Activated CD4-positive, alpha-beta T cell treated with anti-CD3 and anti-CD28 coated beads for 36 hours (primary cell): ENCODE data around the gene APP. TPM values are rescaled to one million over a fixed set of nuclear protein-coding genes. Genes with fewer than 3 reads are reported as not detected.

Experiments
- ATAC-seq: fragments of 200-7000 bp; cut with Tn5 transposase; one replicate; pipeline ENCODE4 v1.10.0; 2021; ENCODE audit warnings: mild to moderate bottlenecking, moderate library complexity
- CTCF ChIA-PET: fragments of 350-600 bp; sonication (Branson Sonifier 250); formaldehyde crosslinking; loops from one replicate; lab custom pipeline; 2021; ENCODE audit warnings: antibody characterized with exemption; lab: Charles Lee
- POLR2A ChIA-PET: fragments of 350-600 bp; sonication (Branson Sonifier 250); formaldehyde crosslinking; loops from one replicate; lab custom pipeline; 2021; ENCODE audit warnings: antibody characterized with exemption, inconsistent platforms; lab: Charles Lee
- DNase-seq: peaks from one replicate; pipeline ENCODE4 v3.0.0-alpha.2; 2020
- H3K27ac Mint-ChIP-seq: one replicate; pipeline ENCODE4 v1.8.0; 2021; ENCODE audit warnings: mixed read lengths
- H3K27me3 Mint-ChIP-seq: one replicate; pipeline ENCODE4 v1.8.0; 2021; ENCODE audit warnings: mixed read lengths
- H3K36me3 Mint-ChIP-seq: one replicate; pipeline ENCODE4 v1.8.0; 2021; ENCODE audit warnings: low read depth, mixed read lengths
- H3K4me1 Mint-ChIP-seq: one replicate; pipeline ENCODE4 v1.8.0; 2021; ENCODE audit warnings: mixed read lengths
- H3K4me3 Mint-ChIP-seq: one replicate; pipeline ENCODE4 v1.8.0; 2021; ENCODE audit warnings: mild to moderate bottlenecking, moderate library complexity, mixed read lengths
- H3K9me3 Mint-ChIP-seq: one replicate; pipeline ENCODE4 v1.8.0; 2021; ENCODE audit warnings: low read depth, mixed read lengths
- intact Hi-C, 2 experiments: fragments of 100-400 bp; cut with DNase I in 1 of 2; cut with micrococcal nuclease in 1 of 2; formaldehyde crosslinking; loops; one replicate each; pipeline versions ENCODE4 v1.14.2 to v1.15.1; 2022 to 2024; cut with DNase I, micrococcal nuclease
- total RNA-seq, 2 experiments: library from RNA; stranded (reverse); gene quantifications; one replicate each; pipeline ENCODE4 v1.2.3, GENCODE V29; 2021

The APP gene
- total RNA-seq, 2 experiments from 2014 or later: 59.8 to 71.1 TPM

- ChIA-PET CTCF (interaction anchor here (0.7 kb wide), 1 partner anchor 74 kb away, joined by 3 read pairs; no protein-coding TSS in a partner anchor), POLR2A (no interaction called here)
- Mint-ChIP-seq H3K9me3 (no peaks in the 10 kb centered on the region), H3K27ac (no peak overlapping the region), H3K4me1 (peaks cover 22% of the 10 kb centered on the region), H3K4me3 (no peak overlapping the region), H3K27me3 (no peaks in the 10 kb centered on the region), H3K36me3 (no peaks in the 10 kb centered on the region)
- no peak for DNase-seq
- ATAC-seq: no peak
- intact Hi-C loops: no loop called here
These were observed 109.1 kb downstream of the APP start for GRCh38 chr21:26061437-26061836.

- no peak for DNase-seq
- ChIA-PET CTCF (interaction anchor here (0.7 kb wide), 1 partner anchor 73 kb away, joined by 3 read pairs; no protein-coding TSS in a partner anchor), POLR2A (no interaction called here)
- intact Hi-C loops: no loop called here
- no peaks in the 10 kb centered on the region for H3K27me3 Mint-ChIP-seq
- H3K4me1 Mint-ChIP-seq: peaks cover 16% of the 10 kb centered on the region
- ATAC-seq: no peak
- no peak overlapping the region for H3K4me3 Mint-ChIP-seq
- no peaks in the 10 kb centered on the region for H3K9me3 Mint-ChIP-seq
- no peak overlapping the region for H3K27ac Mint-ChIP-seq
- no peaks in the 10 kb centered on the region for H3K36me3 Mint-ChIP-seq
These were observed 110.0 kb downstream of the APP start for GRCh38 chr21:26060335-26061115.

GRCh38 chr21:26057477-26058170, 112.9 kb downstream of the APP start:
- intact Hi-C loops: no loop called here

GRCh38 chr21:26055841-26056264, 114.7 kb downstream of the APP start:
- DNase-seq: no peak
- ChIA-PET POLR2A (no interaction called here), CTCF (interaction anchor here (1.8 kb wide), 1 partner anchor 14 kb away, joined by 4 read pairs; no protein-coding TSS in a partner anchor)
- no peaks in the 10 kb centered on the region for H3K27me3 Mint-ChIP-seq
- no peak overlapping the region for H3K27ac Mint-ChIP-seq
- no peak for ATAC-seq
- H3K4me1 Mint-ChIP-seq: peaks cover 14% of the 10 kb centered on the region
- peaks cover 6% of the 10 kb centered on the region for H3K36me3 Mint-ChIP-seq
- intact Hi-C loops: no loop called here
- H3K4me3 Mint-ChIP-seq: no peak overlapping the region
- no peaks in the 10 kb centered on the region for H3K9me3 Mint-ChIP-seq

More at GRCh38 chr21:26057477-26058170, 112.9 kb downstream of the APP start:
- CTCF ChIA-PET: no interaction called here
- H3K27ac Mint-ChIP-seq: no peak overlapping the region
- ATAC-seq: no peak
- POLR2A ChIA-PET: no interaction called here
- H3K4me1 Mint-ChIP-seq: peaks cover 15% of the 10 kb centered on the region
- no peaks in the 10 kb centered on the region for H3K9me3 Mint-ChIP-seq
- no peak for DNase-seq
- H3K27me3 Mint-ChIP-seq: no peaks in the 10 kb centered on the region
- no peak overlapping the region for H3K4me3 Mint-ChIP-seq
- no peaks in the 10 kb centered on the region for H3K36me3 Mint-ChIP-seq

- intact Hi-C loops: no loop called here
- CTCF ChIA-PET: interaction anchor here (1.8 kb wide), 1 partner anchor 13 kb away, joined by 4 read pairs; no protein-coding TSS in a partner anchor
- Mint-ChIP-seq H3K9me3 (no peaks in the 10 kb centered on the region), H3K27me3 (no peaks in the 10 kb centered on the region), H3K4me1 (peaks cover 5% of the 10 kb centered on the region), H3K36me3 (peaks cover 11% of the 10 kb centered on the region), H3K27ac (no peak overlapping the region), H3K4me3 (no peak overlapping the region)
- ATAC-seq: no peak
- POLR2A ChIA-PET: no interaction called here
- no peak for DNase-seq
These were observed 115.6 kb downstream of the APP start for GRCh38 chr21:26055010-26055409.

- H3K4me1 Mint-ChIP-seq: no peaks in the 10 kb centered on the region
- DNase-seq (no peak), ATAC-seq (no peak)
- H3K4me3 Mint-ChIP-seq: no peak overlapping the region
- no peaks in the 10 kb centered on the region for H3K9me3 Mint-ChIP-seq
- POLR2A ChIA-PET: no interaction called here
- CTCF ChIA-PET: no interaction called here
- H3K36me3 Mint-ChIP-seq: peaks cover 25% of the 10 kb centered on the region
- no peaks in the 10 kb centered on the region for H3K27me3 Mint-ChIP-seq
- intact Hi-C loops: no loop called here
- no peak overlapping the region for H3K27ac Mint-ChIP-seq
These were observed 118.5 kb downstream of the APP start for GRCh38 chr21:26052057-26052456.

GRCh38 chr21:26050857-26051256, 119.7 kb downstream of the APP start:
- ChIA-PET POLR2A (no interaction called here), CTCF (interaction anchor here (0.9 kb wide), 1 partner anchor 16 kb away, joined by 4 read pairs; no protein-coding TSS in a partner anchor)

GRCh38 chr21:26049803-26050202, 120.8 kb downstream of the APP start:
- CTCF ChIA-PET: interaction anchor here (0.6 to 0.9 kb wide), 3 partner anchors 17 to 267 kb away, joined by 3 to 4 read pairs (median 3); no protein-coding TSS in a partner anchor

More at GRCh38 chr21:26050857-26051256, 119.7 kb downstream of the APP start:
- Mint-ChIP-seq H3K4me1 (no peaks in the 10 kb centered on the region), H3K9me3 (no peaks in the 10 kb centered on the region), H3K4me3 (no peak overlapping the region), H3K36me3 (peaks cover 33% of the 10 kb centered on the region), H3K27me3 (no peaks in the 10 kb centered on the region), H3K27ac (no peak overlapping the region)
- DNase-seq (no peak), ATAC-seq (no peak)
- intact Hi-C loops: no loop called here

GRCh38 chr21:26047279-26047967, 123.1 kb downstream of the APP start:
- Mint-ChIP-seq H3K4me3 (no peak overlapping the region), H3K27ac (no peak overlapping the region), H3K9me3 (no peaks in the 10 kb centered on the region), H3K36me3 (peaks cover 43% of the 10 kb centered on the region), H3K27me3 (no peaks in the 10 kb centered on the region), H3K4me1 (no peaks in the 10 kb centered on the region)
- DNase-seq (no peak), ATAC-seq (no peak)
- CTCF ChIA-PET: interaction anchor here (0.7 to 1.2 kb wide), 2 partner anchors 39 to 112 kb away, joined by 3 read pairs; no protein-coding TSS in a partner anchor
- intact Hi-C loops: no loop called here
- POLR2A ChIA-PET: no interaction called here

More at GRCh38 chr21:26049803-26050202, 120.8 kb downstream of the APP start:
- intact Hi-C loops: no loop called here
- Mint-ChIP-seq H3K9me3 (no peaks in the 10 kb centered on the region), H3K27me3 (no peaks in the 10 kb centered on the region), H3K4me3 (no peak overlapping the region), H3K36me3 (peaks cover 38% of the 10 kb centered on the region), H3K4me1 (no peaks in the 10 kb centered on the region), H3K27ac (no peak overlapping the region)
- no peak for ATAC-seq
- POLR2A ChIA-PET: no interaction called here
- DNase-seq: no peak

- Mint-ChIP-seq H3K27ac (no peak overlapping the region), H3K4me3 (no peak overlapping the region), H3K4me1 (no peaks in the 10 kb centered on the region), H3K36me3 (peaks cover 22% of the 10 kb centered on the region), H3K27me3 (no peaks in the 10 kb centered on the region), H3K9me3 (no peaks in the 10 kb centered on the region)
- POLR2A ChIA-PET: no interaction called here
- ATAC-seq: no peak
- no peak for DNase-seq
- intact Hi-C loops: no loop called here
- CTCF ChIA-PET: no interaction called here
These were observed 126.7 kb downstream of the APP start for GRCh38 chr21:26043891-26044290.
